Astrocyte of the cerebellum (primary cell): ENCODE measurements around the gene YLPM1.
A peak's percentile ranks its signal among the peaks of the same experiment; 100 is the strongest.

ENCODE experiments used
- DNase-seq: peaks from one replicate; pipeline ENCODE4 v3.0.0-alpha.2; 2011; ENCODE audit warnings: low read depth
- H3K4me3 ChIP-seq: 2 replicates; pipeline ENCODE4 v1.5.1; 2011; ENCODE audit warnings: mild to moderate bottlenecking, low read depth, low read length, moderate library complexity
- in situ Hi-C: cut with HindIII; loops from 2 replicates; pipeline ENCODE4 v1.10.0; 2017; ENCODE audit warnings: low sequenced_read_pairs
- TF ChIP-seq, protein P1 (sequence below): IDR thresholded peaks from 2 replicates; pipeline ENCODE4 v1.5.1; 2012; ENCODE audit warnings: low read length, low read depth, moderate library complexity, mild to moderate bottlenecking; ENCODE audit errors: missing control alignments

The YLPM1 gene

DNA sequence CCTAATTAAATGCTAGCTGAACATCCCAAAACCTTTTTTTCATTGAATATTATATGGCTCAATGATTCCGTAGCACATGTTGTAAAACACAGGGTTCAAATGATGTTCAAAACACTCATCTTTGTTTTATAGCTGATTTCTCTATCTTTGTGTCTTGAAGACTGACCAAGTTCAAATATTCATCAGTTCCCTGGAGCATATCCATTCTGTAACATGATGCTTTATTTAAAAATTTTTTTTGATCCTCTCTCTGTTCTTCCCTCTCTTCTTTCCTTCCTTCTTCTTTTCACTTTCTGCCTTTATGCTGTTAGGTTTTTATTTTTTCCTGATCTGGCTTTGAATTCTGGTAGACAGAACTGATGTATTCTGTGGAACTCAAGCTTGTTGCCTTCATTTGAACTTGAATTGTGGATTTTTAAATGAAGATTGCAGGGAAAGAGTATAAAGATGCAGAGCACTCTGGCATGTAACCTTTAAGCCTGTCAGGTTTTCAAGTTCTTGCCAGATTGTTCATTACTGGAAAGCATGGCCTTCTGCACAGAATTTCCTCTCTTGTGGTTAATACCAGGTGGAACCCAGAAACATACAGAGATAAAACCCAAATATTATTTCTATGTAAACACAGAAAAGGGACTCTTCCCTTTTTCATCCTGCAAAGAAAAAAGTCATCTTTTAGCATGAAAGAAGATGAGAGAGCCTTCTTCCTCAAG, 73.3 kb downstream of the YLPM1 start:
- no peak overlapping the region for H3K4me3 ChIP-seq
- DNase-seq: no peak
- in situ Hi-C loops: no loop called here
- TF ChIP-seq, protein P1, sequence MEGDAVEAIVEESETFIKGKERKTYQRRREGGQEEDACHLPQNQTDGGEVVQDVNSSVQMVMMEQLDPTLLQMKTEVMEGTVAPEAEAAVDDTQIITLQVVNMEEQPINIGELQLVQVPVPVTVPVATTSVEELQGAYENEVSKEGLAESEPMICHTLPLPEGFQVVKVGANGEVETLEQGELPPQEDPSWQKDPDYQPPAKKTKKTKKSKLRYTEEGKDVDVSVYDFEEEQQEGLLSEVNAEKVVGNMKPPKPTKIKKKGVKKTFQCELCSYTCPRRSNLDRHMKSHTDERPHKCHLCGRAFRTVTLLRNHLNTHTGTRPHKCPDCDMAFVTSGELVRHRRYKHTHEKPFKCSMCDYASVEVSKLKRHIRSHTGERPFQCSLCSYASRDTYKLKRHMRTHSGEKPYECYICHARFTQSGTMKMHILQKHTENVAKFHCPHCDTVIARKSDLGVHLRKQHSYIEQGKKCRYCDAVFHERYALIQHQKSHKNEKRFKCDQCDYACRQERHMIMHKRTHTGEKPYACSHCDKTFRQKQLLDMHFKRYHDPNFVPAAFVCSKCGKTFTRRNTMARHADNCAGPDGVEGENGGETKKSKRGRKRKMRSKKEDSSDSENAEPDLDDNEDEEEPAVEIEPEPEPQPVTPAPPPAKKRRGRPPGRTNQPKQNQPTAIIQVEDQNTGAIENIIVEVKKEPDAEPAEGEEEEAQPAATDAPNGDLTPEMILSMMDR: no peak

DNA sequence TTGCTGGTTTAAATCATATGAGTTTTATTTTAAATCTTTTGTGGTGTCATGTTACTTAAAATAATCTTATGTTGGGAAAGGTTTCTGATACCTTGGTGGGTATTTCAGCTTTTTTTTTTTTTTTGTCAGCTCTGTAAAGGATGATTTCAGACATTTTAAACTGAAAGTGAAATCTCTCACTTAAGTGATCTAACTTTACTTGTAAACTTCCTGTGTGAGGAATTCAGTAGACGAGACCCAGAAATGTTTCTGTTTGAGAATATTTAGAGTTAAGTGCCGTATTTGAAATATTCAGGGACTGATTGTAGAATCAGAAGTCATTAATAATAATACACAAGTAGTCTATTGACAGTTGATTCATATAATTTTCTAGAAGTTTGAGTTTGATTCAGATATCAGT, 75.0 kb downstream of the YLPM1 start:
- no peak for DNase-seq
- in situ Hi-C loops: no loop called here
- H3K4me3 ChIP-seq: no peak overlapping the region
- TF ChIP-seq, protein P1: no peak

DNA sequence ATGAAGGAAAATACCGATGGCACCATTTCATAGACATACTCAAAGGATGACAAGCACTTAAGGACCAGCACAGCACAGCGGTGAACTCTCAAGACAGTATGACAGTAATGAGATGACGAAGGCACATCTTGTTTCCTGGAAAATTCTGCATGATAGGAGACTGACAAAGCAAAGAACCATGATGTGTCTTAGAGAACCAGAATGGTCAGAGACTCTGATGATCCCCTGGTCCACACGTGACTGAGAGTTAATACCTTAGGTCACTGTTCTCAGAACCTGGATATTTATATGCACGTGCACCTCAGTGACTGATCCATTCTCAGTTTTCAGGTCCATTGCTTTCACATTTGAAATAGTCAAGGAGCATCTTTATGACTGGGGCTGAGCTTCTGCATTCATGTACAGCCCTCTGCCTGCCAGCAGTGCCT, 77.5 kb downstream of the YLPM1 start:
- H3K4me3 ChIP-seq: no peak overlapping the region
- in situ Hi-C loops: no loop called here
- TF ChIP-seq, protein P1: no peak
- no peak for DNase-seq

DNA sequence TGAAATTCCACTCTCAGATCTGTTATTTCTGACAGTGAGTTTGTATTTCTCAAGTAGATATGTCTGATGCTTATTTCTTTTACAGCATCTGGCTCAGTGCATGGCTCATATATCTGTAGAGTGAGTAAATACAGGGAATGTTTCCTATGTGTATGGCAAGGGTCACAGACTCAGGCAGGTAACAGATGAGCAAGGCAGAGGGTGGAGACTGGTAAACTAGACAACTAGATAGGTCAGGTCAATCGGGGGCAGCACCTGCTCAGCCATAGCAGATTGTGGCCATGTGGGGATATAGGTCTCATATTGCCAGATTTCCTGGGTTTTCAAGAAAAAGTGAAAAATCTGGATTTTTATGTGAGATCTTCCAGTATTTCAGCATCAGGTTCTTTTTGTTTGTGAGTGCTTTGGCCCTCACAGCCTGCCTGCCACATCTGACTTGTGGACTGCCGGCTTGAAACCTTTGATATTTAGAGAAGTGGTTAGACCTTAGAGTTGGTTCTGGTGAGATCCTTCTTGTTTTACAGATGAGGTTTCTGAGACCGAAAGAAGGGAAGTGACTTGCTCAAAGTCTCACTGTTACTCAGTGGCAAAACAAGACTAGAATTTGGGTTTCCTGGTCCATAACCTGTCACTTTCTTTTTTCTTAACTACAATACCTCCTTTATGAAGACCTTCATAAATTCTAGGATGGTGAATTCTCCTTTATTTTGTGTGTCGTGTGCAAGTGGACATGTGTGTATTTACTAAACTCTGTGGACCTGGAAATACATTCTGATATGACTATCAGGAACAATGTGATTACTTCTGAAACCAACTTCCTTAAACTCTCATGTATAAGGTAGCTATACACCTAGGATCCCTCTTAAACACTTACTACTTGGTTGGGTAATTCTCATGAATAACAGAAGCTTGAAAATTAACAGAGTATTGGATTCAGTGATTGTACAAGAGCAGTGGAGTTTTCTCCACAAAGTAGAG, 78.4 kb downstream of the YLPM1 start:
- TF ChIP-seq, protein P1: no peak
- in situ Hi-C loops: no loop called here
- no peak overlapping the region for H3K4me3 ChIP-seq
- no peak for DNase-seq

DNA sequence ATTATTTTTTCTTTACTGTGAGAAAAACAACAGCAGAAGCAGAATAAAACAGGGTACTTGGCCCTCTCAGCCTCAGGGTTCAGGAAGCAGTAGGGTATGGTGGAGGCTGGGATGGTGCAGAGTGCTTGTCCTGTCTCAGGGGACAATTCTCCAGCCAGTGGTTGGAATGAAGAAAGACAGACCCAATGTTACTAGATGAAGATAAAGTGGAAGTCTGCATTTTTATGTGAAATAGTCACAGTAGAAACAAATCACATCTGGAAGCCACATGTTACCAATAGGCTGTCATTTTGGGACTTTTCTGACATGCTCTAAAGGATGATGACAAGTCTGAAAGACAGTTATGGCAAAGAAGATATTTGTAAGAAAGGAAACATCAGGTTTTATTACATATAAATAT, 80.5 kb downstream of the YLPM1 start:
- TF ChIP-seq, protein P1: no peak
- DNase-seq: no peak
- H3K4me3 ChIP-seq: no peak overlapping the region
- in situ Hi-C loops: no loop called here

DNA sequence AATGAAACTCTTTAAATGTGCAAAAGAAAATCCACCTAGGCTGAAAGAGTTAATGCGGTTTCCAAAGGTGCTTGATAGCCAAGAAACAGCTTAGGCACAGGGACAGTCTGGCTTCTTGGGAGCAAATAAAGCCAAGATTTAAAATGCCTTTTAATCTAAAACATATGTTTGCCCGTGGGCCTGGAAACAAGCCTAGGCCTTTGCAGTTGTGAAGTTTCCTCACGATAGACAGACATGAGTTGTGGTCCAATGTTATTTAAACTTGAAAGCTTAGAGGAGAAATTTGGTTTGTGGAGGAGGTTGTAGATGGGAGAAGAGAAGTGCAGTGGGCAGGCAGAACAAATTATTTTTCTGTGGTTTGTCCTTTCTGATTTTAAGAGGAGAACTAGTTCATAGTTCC, 83.1 kb downstream of the YLPM1 start:
- H3K4me3 ChIP-seq: no peak overlapping the region
- TF ChIP-seq, protein P1: no peak
- in situ Hi-C loops: no loop called here
- DNase-seq: peak; percentile 67
